IMR-90 (cell line): ENCODE data around the gene TUBG2. TPM values are rescaled to one million over a fixed set of nuclear protein-coding genes. Genes with fewer than 3 reads are reported as not detected.
A peak's percentile ranks its signal among the peaks of the same experiment; 100 is the strongest.

ENCODE experiments used
- ATAC-seq: fragments of 200-7000 bp; cut with Tn5 transposase; 2 replicates; pipeline ENCODE4 v1.9.1; 2020; ENCODE audit warnings: low read depth, mild to moderate bottlenecking, moderate library complexity
- BruUV-seq: library from RNA; stranded (reverse); fragments of 400-500 nt; replicated peaks from 2 replicates; lab custom pipeline; 2021; lab: Mats Ljungman, UMichigan
- CTCF ChIA-PET: fragments of 300-600 bp; formaldehyde crosslinking; extraction: SDS; loops from one replicate; lab custom pipeline; 2021; ENCODE audit warnings: antibody characterized with exemption; lab: Yijun Ruan, JAX
- POLR2A ChIA-PET: fragments of 300-600 bp; sonication (Branson Sonifier 250); formaldehyde crosslinking; loops from one replicate; lab custom pipeline; 2022; ENCODE audit warnings: antibody characterized with exemption; ENCODE audit not compliant: unreplicated experiment; lab: Charles Lee
- DNase-seq: peaks from one replicate; pipeline ENCODE4 v3.0.0; 2013
- H2AFZ ChIP-seq: replicated peaks from 2 replicates; pipeline ENCODE3; 2013; ENCODE audit warnings: low read length, mild to moderate bottlenecking; ENCODE audit not compliant: poor library complexity
- H2AK5ac ChIP-seq: 2 replicates; pipeline ENCODE4 v1.6.1; 2013; ENCODE audit warnings: low read depth, low read length, inconsistent platforms
- H2AK9ac ChIP-seq: replicated peaks from 2 replicates; pipeline ENCODE3; 2013; ENCODE audit warnings: mild to moderate bottlenecking, low read depth, low read length, moderate library complexity; ENCODE audit not compliant: poor library complexity
- H2BK120ac ChIP-seq: 2 replicates; pipeline ENCODE4 v1.6.1; 2013; ENCODE audit warnings: low read depth, low read length, inconsistent platforms
- H2BK15ac ChIP-seq: 3 replicates; pipeline ENCODE4 v1.6.1; 2013; ENCODE audit warnings: low read depth, low read length, inconsistent platforms
- H2BK20ac ChIP-seq: 2 replicates; pipeline ENCODE4 v1.6.1; 2013; ENCODE audit warnings: low read depth, mild to moderate bottlenecking, inconsistent platforms, low read length, moderate library complexity
- H2BK5ac ChIP-seq: 2 replicates; pipeline ENCODE4 v1.6.1; 2013; ENCODE audit warnings: mild to moderate bottlenecking, low read depth, low read length, inconsistent platforms; ENCODE audit not compliant: poor library complexity, severe bottlenecking
- H3K14ac ChIP-seq: replicated peaks from 2 replicates; pipeline ENCODE4 v1.6.1; 2013; ENCODE audit warnings: low read depth, low read length, inconsistent platforms
- H3K18ac ChIP-seq: 2 replicates; pipeline ENCODE4 v1.6.1; 2013; ENCODE audit warnings: low read depth, low read length, control low read depth
- H3K23ac ChIP-seq: 2 replicates; pipeline ENCODE4 v1.6.1; 2013; ENCODE audit warnings: low read depth, low read length, inconsistent platforms
- H3K27ac ChIP-seq: 2 replicates; pipeline ENCODE4 v1.5.1; 2013; ENCODE audit warnings: mild to moderate bottlenecking, control low read depth, low read length; ENCODE audit not compliant: insufficient read depth
- H3K27me3 ChIP-seq: 2 replicates; pipeline ENCODE4 v1.6.1; 2013; ENCODE audit warnings: low read length; ENCODE audit not compliant: control insufficient read depth, insufficient read depth
- H3K36me3 ChIP-seq: 2 replicates; pipeline ENCODE4 v1.6.1; 2013; ENCODE audit warnings: low read length, mixed read lengths; ENCODE audit not compliant: control insufficient read depth, insufficient read depth
- H3K4ac ChIP-seq: 2 replicates; pipeline ENCODE4 v1.6.1; 2013; ENCODE audit warnings: low read depth, low read length, inconsistent platforms
- H3K4me1 ChIP-seq: 2 replicates; pipeline ENCODE4 v1.6.1; 2013; ENCODE audit warnings: low read length, mixed read lengths; ENCODE audit not compliant: control insufficient read depth, insufficient read depth
- H3K4me2 ChIP-seq: 2 replicates; pipeline ENCODE4 v1.6.1; 2013; ENCODE audit warnings: low read depth, mild to moderate bottlenecking, control low read depth, low read length, moderate library complexity
- H3K4me3 ChIP-seq: 2 replicates; pipeline ENCODE4 v1.5.1; 2013; ENCODE audit warnings: low read depth, mild to moderate bottlenecking, control low read depth, low read length, moderate library complexity; ENCODE audit not compliant: insufficient read depth
- H3K56ac ChIP-seq: 2 replicates; pipeline ENCODE4 v1.6.1; 2013; ENCODE audit warnings: low read length, inconsistent platforms; ENCODE audit not compliant: insufficient read depth; ENCODE audit errors: extremely low read depth
- H3K79me1 ChIP-seq, 2 experiments: 2 replicates each; pipeline ENCODE4 v1.6.1; 2013; ENCODE audit warnings: low read length in 2 of 2, inconsistent platforms in 1 of 2, low read depth in 1 of 2
- H3K9ac ChIP-seq: 2 replicates; pipeline ENCODE4 v1.6.1; 2013; ENCODE audit warnings: low read depth, low read length, control low read depth
- H3K9me1 ChIP-seq: 2 replicates; pipeline ENCODE4 v1.6.1; 2013; ENCODE audit warnings: low read length, inconsistent platforms; ENCODE audit not compliant: insufficient read depth
- H3K9me3 ChIP-seq: 2 replicates; pipeline ENCODE4 v1.6.1; 2013; ENCODE audit warnings: low read length; ENCODE audit not compliant: control insufficient read depth, insufficient read depth
- H4K20me1 ChIP-seq: 2 replicates; pipeline ENCODE4 v1.6.1; 2013; ENCODE audit warnings: low read length, inconsistent platforms; ENCODE audit not compliant: insufficient read depth
- H4K5ac ChIP-seq: 2 replicates; pipeline ENCODE4 v1.6.1; 2013; ENCODE audit warnings: mild to moderate bottlenecking, low read depth, low read length, control low read depth
- H4K8ac ChIP-seq, 2 experiments: 2 replicates each; pipeline ENCODE4 v1.6.1; 2013; ENCODE audit warnings: low read depth in 2 of 2, low read length in 2 of 2, control low read depth in 1 of 2, inconsistent platforms in 1 of 2
- H4K91ac ChIP-seq: 2 replicates; pipeline ENCODE4 v1.6.1; 2013; ENCODE audit warnings: low read depth, low read length, inconsistent platforms; ENCODE audit not compliant: insufficient read depth
- CEBPB ChIP-seq: IDR thresholded peaks from 2 replicates; pipeline ENCODE4 v1.6.1; 2012; ENCODE audit warnings: low read depth, low read length, improper control_type of control experiment
- ELK1 ChIP-seq: fragments of 150-350 bp; IDR thresholded peaks from 2 replicates; pipeline ENCODE4 v1.6.1; 2016; ENCODE audit warnings: low read depth, mild to moderate bottlenecking, low read length, moderate library complexity, borderline replicate concordance
- FOS ChIP-seq: fragments of 150-350 bp; IDR thresholded peaks from 2 replicates; pipeline ENCODE4 v1.6.1; 2016; ENCODE audit warnings: low read depth, low read length
- MAZ ChIP-seq: IDR thresholded peaks from 2 replicates; pipeline ENCODE4 v1.6.1; 2012; ENCODE audit warnings: low read depth, mild to moderate bottlenecking, low read length, improper control_type of control experiment, moderate library complexity, borderline replicate concordance
- MXI1 ChIP-seq: IDR thresholded peaks from 2 replicates; pipeline ENCODE4 v1.6.1; 2012; ENCODE audit warnings: low read depth, mild to moderate bottlenecking, low read length, moderate library complexity, borderline replicate concordance
- POLR2A ChIP-seq: IDR thresholded peaks from 2 replicates; pipeline ENCODE4 v1.6.1; 2012; ENCODE audit warnings: mild to moderate bottlenecking, low read depth, low read length
- RAD21 ChIP-seq: IDR thresholded peaks from 2 replicates; pipeline ENCODE4 v1.6.1; 2012; ENCODE audit warnings: low read length, improper control_type of control experiment
- RCOR1 ChIP-seq: IDR thresholded peaks from 2 replicates; pipeline ENCODE4 v1.6.1; 2012; ENCODE audit warnings: mild to moderate bottlenecking, low read length, improper control_type of control experiment; ENCODE audit not compliant: insufficient replicate concordance
- SMC3 ChIP-seq: fragments of 150-350 bp; IDR thresholded peaks from 2 replicates; pipeline ENCODE4 v1.6.1; 2016; ENCODE audit warnings: low read depth, mild to moderate bottlenecking, antibody characterized with exemption, low read length, moderate library complexity
- WGBS, 2 experiments: methylation state at CpG; one replicate each; pipeline versions ENCODE4 v1.1.5 to v1.1.7; 2013; ENCODE audit warnings: missing lambda C conversion rate in 2 of 2; ENCODE audit not compliant: insufficient read length in 1 of 2; ENCODE audit errors: extremely low coverage in 2 of 2; 5-methylcytosine and 5-hydroxymethylcytosine counted together
- dilution Hi-C: fragments of 300-500 bp; cut with HindIII; formaldehyde crosslinking; loops from one replicate; pipeline ENCODE4 v1.14.3; 2018; ENCODE audit warnings: low sequenced_read_pairs; ENCODE audit not compliant: unreplicated experiment
- in situ Hi-C: fragments of 300-500 bp; cut with MboI; formaldehyde crosslinking; loops from 3 replicates; pipeline ENCODE4 v1.14.3; 2019; ENCODE audit warnings: low sequenced_read_pairs, inconsistent platforms, mixed read lengths
- intact Hi-C: fragments of 100-400 bp; cut with micrococcal nuclease; formaldehyde crosslinking; loops from 2 replicates; pipeline ENCODE4 v1.10.0; 2022
- polyA plus RNA-seq, 3 experiments: library from polyadenylated mRNA; depleted of rRNA; stranded (reverse); fragments of >200 nt; gene quantifications; 2 replicates each; pipeline ENCODE4 v1.2.3, GENCODE V29; 2012; ENCODE audit warnings: low replicate concordance in 1 of 3
- total RNA-seq: library from RNA; depleted of rRNA; stranded (reverse); fragments of >200 nt; gene quantifications from 2 replicates; pipeline ENCODE4 v1.2.3, GENCODE V29; 2012
- TF ChIP-seq, protein P1 (sequence below): fragments of 150-350 bp; IDR thresholded peaks from 2 replicates; pipeline ENCODE4 v1.6.1; 2017; ENCODE audit warnings: mild to moderate bottlenecking, antibody characterized with exemption, low read length, low read depth

The TUBG2 gene
- total and polyA plus RNA-seq, 2 of the 4 experiments (the other 2 are of a cell fraction) = 3.6 to 24.6 TPM

GRCh38 chr17:42632949-42633444, 26.1 kb upstream of the TUBG2 start:
- no peak for TF ChIP-seq SMC3
- TF ChIP-seq, protein P1, sequence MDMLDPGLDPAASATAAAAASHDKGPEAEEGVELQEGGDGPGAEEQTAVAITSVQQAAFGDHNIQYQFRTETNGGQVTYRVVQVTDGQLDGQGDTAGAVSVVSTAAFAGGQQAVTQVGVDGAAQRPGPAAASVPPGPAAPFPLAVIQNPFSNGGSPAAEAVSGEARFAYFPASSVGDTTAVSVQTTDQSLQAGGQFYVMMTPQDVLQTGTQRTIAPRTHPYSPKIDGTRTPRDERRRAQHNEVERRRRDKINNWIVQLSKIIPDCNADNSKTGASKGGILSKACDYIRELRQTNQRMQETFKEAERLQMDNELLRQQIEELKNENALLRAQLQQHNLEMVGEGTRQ = no peak
- no peak for TF ChIP-seq ELK1
- no peak for TF ChIP-seq CEBPB
- no peak for TF ChIP-seq RAD21
- no peak for TF ChIP-seq MXI1
- TF ChIP-seq MAZ = no peak
- TF ChIP-seq FOS = no peak
- no peak for TF ChIP-seq POLR2A
- TF ChIP-seq RCOR1 = no peak
- ChIA-PET POLR2A (no interaction called here), CTCF (no interaction called here)
- Histone ChIP-seq H4K8ac (no peak overlapping the region), H2AFZ (peak overlapping the region; percentile 32), H3K23ac (0 out of 2 replicates have a peak overlapping the region, but pooled peaks have one; percentile 49), H2BK120ac (no peak overlapping the region), H2BK15ac (no peak overlapping the region), H3K4ac (no peak overlapping the region), H2BK20ac (no peak overlapping the region), H3K9ac (no peak overlapping the region), H3K9me3 (no peaks in the 10 kb centered on the region), H3K9me1 (no peaks in the 10 kb centered on the region), H3K4me2 (no peak overlapping the region), H2BK5ac (no peak overlapping the region), H3K27me3 (peaks cover 12% of the 10 kb centered on the region), H3K18ac (no peak overlapping the region), H3K27ac (no peak overlapping the region), H4K5ac (no peak overlapping the region), H3K4me3 (no peak overlapping the region), H3K79me1 (no peaks in the 10 kb centered on the region), H4K20me1 (no peaks in the 10 kb centered on the region), H4K91ac (no peak overlapping the region), H2AK9ac (no peak overlapping the region), H3K4me1 (no peaks in the 10 kb centered on the region), H3K36me3 (no peaks in the 10 kb centered on the region), H3K56ac (no peak overlapping the region), H3K14ac (no peak overlapping the region), H2AK5ac (no peak overlapping the region)
- no TSS peak for BruUV-seq
- DNase-seq (no peak), ATAC-seq (no peak)
- WGBS, 2 experiments = 88% methylated on average over 6 of the region's 9 CpGs; no CpG with 5 or more reads in 1 of the 2 experiments
- intact Hi-C loops = no loop called here
- in situ Hi-C loops = no loop called here
- dilution Hi-C loops = no loop called here
